Osteocyte (in vitro differentiated cells): ENCODE data around the gene TMEM174. TPM values are rescaled to one million over a fixed set of nuclear protein-coding genes. Genes with fewer than 3 reads are reported as not detected.

Experiments
- DNase-seq: peaks from one replicate; pipeline ENCODE4 v3.0.0; 2021; ENCODE audit warnings: mixed read lengths; ENCODE audit not compliant: unreplicated experiment; ENCODE audit errors: extremely low spot score
- H3K27ac Mint-ChIP-seq: one replicate; pipeline ENCODE4 v1.8.0; 2021; ENCODE audit warnings: mild to moderate bottlenecking, mixed read lengths; ENCODE audit not compliant: unreplicated experiment
- H3K27me3 Mint-ChIP-seq: one replicate; pipeline ENCODE4 v1.8.0; 2021; ENCODE audit warnings: mixed read lengths; ENCODE audit not compliant: unreplicated experiment
- H3K36me3 Mint-ChIP-seq: one replicate; pipeline ENCODE4 v1.8.0; 2021; ENCODE audit warnings: mixed read lengths; ENCODE audit not compliant: unreplicated experiment
- H3K4me1 Mint-ChIP-seq: one replicate; pipeline ENCODE4 v1.8.0; 2021; ENCODE audit warnings: mixed read lengths; ENCODE audit not compliant: unreplicated experiment
- H3K4me3 Mint-ChIP-seq: one replicate; pipeline ENCODE4 v1.8.0; 2021; ENCODE audit warnings: mild to moderate bottlenecking, moderate library complexity, mixed read lengths; ENCODE audit not compliant: unreplicated experiment
- H3K9me3 Mint-ChIP-seq: one replicate; pipeline ENCODE4 v1.8.0; 2021; ENCODE audit warnings: mixed read lengths; ENCODE audit not compliant: unreplicated experiment
- total RNA-seq: library from RNA; stranded (reverse); gene quantifications from 2 replicates; pipeline ENCODE4 v1.2.1, GENCODE V29; 2021
- TF ChIP-seq, protein P1 (sequence below): fragments of 200-600 bp; sonication (generic); IDR thresholded peaks from 2 replicates; pipeline ENCODE4 v1.5.0; 2021; ENCODE audit warnings: antibody characterized with exemption, mild to moderate bottlenecking, moderate library complexity

TMEM174 gene
- total RNA-seq, 1 donor from 2014 or later = not detected

DNA sequence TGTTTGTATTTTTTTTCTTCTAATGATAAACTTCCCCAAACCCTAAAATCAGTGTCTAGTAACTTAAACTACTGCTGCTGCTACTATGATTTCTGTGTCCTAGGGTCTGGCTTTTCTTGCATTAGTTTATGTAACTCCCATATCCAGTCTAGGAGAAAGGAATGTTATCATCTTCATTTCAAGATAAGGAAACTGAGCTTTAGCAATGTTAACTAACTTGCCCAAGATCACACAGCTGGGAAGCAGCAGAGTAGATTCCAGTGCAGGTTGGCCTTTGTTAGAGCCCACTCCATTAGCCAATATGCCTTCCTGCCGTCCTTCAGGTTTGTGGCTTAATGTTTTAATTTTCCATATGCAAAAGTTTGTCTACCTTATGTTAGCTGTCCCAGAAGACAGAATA lies 42.2 kb upstream of the TMEM174 start:
- H3K9me3 Mint-ChIP-seq = no peaks in the 10 kb centered on the region
- H3K27me3 Mint-ChIP-seq = no peaks in the 10 kb centered on the region
- TF ChIP-seq, protein P1, sequence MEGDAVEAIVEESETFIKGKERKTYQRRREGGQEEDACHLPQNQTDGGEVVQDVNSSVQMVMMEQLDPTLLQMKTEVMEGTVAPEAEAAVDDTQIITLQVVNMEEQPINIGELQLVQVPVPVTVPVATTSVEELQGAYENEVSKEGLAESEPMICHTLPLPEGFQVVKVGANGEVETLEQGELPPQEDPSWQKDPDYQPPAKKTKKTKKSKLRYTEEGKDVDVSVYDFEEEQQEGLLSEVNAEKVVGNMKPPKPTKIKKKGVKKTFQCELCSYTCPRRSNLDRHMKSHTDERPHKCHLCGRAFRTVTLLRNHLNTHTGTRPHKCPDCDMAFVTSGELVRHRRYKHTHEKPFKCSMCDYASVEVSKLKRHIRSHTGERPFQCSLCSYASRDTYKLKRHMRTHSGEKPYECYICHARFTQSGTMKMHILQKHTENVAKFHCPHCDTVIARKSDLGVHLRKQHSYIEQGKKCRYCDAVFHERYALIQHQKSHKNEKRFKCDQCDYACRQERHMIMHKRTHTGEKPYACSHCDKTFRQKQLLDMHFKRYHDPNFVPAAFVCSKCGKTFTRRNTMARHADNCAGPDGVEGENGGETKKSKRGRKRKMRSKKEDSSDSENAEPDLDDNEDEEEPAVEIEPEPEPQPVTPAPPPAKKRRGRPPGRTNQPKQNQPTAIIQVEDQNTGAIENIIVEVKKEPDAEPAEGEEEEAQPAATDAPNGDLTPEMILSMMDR = no peak
- H3K36me3 Mint-ChIP-seq = peaks cover 40% of the 10 kb centered on the region
- H3K4me1 Mint-ChIP-seq = peaks cover 23% of the 10 kb centered on the region
- no peak for DNase-seq
- H3K27ac Mint-ChIP-seq = no peak overlapping the region
- no peak overlapping the region for H3K4me3 Mint-ChIP-seq

DNA sequence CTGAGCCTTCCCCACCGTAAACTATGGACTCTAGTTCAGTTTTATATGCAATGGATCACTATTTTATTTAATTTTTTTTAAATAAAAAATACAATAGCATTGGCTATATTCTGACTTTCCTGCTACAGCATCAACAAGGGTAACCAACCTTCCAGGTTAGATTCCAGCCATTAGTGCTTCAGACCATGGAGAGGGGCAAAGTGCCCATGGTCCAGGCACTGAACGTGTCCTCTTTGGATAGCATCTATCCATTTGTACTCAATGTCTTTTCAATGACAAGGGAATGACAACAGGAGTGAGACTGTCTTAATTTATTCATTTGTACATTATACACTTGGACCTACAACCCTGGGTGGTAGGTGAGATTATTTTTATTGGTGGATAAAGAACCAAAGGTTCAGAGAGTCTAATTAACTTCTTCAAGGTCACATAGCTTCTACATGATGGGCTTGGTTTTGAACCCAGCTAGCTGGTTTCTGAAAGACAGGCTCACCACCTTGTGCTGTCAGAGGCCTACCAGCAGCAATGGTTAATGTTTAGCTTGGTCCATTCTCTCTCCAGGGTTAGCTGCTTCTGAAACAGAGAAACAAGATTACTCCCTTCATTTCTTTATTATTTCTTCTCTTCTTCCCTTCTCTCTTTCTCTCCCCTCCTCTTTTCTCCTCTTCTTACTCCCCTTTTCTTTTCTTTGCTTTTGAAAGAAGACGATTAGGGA lies 41.1 kb upstream of the TMEM174 start:
- Mint-ChIP-seq H3K27ac (peak overlapping the region; percentile 13), H3K4me3 (no peak overlapping the region), H3K36me3 (peaks cover 32% of the 10 kb centered on the region), H3K27me3 (no peaks in the 10 kb centered on the region), H3K4me1 (peaks cover 28% of the 10 kb centered on the region), H3K9me3 (no peaks in the 10 kb centered on the region)
- DNase-seq = no peak
- TF ChIP-seq, protein P1 = no peak

- Mint-ChIP-seq H3K4me3 (no peak overlapping the region), H3K27ac (no peak overlapping the region), H3K4me1 (peaks cover 35% of the 10 kb centered on the region), H3K27me3 (no peaks in the 10 kb centered on the region), H3K9me3 (no peaks in the 10 kb centered on the region), H3K36me3 (peaks cover 31% of the 10 kb centered on the region)
- TF ChIP-seq, protein P1 = no peak
- no peak for DNase-seq
Observed at GRCh38 chr5:73132759-73133158, 40.2 kb upstream of the TMEM174 start.

GRCh38 chr5:73135021-73135420 lies 38.0 kb upstream of the TMEM174 start:
- Mint-ChIP-seq H3K4me1 (peaks cover 44% of the 10 kb centered on the region), H3K27me3 (no peaks in the 10 kb centered on the region), H3K4me3 (no peak overlapping the region), H3K27ac (peak overlapping the region; percentile 80), H3K9me3 (no peaks in the 10 kb centered on the region), H3K36me3 (peaks cover 13% of the 10 kb centered on the region)
- no peak for DNase-seq
- TF ChIP-seq, protein P1 = no peak

DNA sequence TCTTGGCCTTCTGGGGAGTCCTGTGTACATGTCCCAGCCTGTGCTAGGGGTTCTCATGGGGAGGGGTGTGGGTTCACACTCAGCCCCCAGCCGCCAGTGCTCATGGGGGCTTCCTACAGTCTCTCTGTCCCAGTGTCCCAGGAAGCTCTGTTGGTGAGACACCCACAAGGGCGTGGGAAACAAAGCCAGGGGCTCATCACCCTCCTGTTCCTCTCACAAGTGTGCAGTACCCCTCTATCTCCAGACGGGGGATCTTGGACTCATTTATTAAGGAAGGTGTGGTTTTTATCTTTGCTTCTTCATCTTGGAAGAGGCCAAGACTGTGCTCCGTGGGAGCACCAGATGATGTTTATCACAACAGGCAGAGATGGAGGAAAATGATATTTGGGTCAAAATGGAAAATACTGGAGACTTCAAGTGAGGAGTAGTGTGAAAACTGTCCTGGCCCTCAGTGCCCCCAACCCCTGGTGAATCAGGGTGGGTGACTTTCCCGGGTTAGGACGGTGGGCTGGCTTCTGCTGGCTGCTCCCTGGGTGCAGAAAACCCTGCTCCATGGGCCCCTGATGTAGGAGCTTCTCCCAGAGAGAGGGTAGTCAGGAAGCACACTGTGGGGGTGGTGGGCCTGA lies 37.5 kb upstream of the TMEM174 start:
- no peak for DNase-seq
- Mint-ChIP-seq H3K27ac (peak overlapping the region; percentile 80), H3K9me3 (no peaks in the 10 kb centered on the region), H3K36me3 (peaks cover 8% of the 10 kb centered on the region), H3K27me3 (no peaks in the 10 kb centered on the region), H3K4me1 (peaks cover 44% of the 10 kb centered on the region), H3K4me3 (no peak overlapping the region)
- TF ChIP-seq, protein P1 = peak; percentile 61
